ENCODE measurements around the gene DSN1.

- TF ChIP-seq CTCF (IDR thresholded peaks at IDR 0.05), result no peak
- TF ChIP-seq EZH2 (IDR thresholded peaks at IDR 0.05), result no peak
These were observed 28.2 kb downstream of the DSN1 start for GRCh38 chr20:36745234-36745926.
